GM12872 (cell line): ENCODE data around the gene PRR33.

Source experiments
- CTCF ChIP-seq: IDR thresholded peaks from 3 replicates; pipeline ENCODE4 v1.5.1; 2011; ENCODE audit warnings: low read depth, mild to moderate bottlenecking, low read length, moderate library complexity; ENCODE audit not compliant: insufficient read depth

Gene PRR33

GRCh38 chr11:1930462-1930830 is 38.8 kb upstream of the PRR33 start:
- TF ChIP-seq CTCF = no peak

- no peak for TF ChIP-seq CTCF
These were observed 38.1 kb upstream of the PRR33 start for GRCh38 chr11:1929621-1930461.

GRCh38 chr11:1928891-1929541 is 37.3 kb upstream of the PRR33 start:
- TF ChIP-seq CTCF = no peak

- no peak for TF ChIP-seq CTCF
These were observed 36.8 kb upstream of the PRR33 start for GRCh38 chr11:1928470-1928890.

- TF ChIP-seq CTCF = no peak
These were observed 36.3 kb upstream of the PRR33 start for GRCh38 chr11:1927848-1928469.

GRCh38 chr11:1927026-1927847 is 35.5 kb upstream of the PRR33 start:
- no peak for TF ChIP-seq CTCF
